Measurements from ENCODE around the gene POLG.

GRCh38 chr15:89303986-89304385 is 30.6 kb downstream of the POLG start:
- no peak for TF ChIP-seq CTCF (IDR thresholded peaks at IDR 0.05)
- no peak for TF ChIP-seq EZH2 (IDR thresholded peaks at IDR 0.05)
